Measurements from ENCODE around the gene MIAT. TPM values are rescaled to one million over a fixed set of nuclear protein-coding genes. Genes with fewer than 3 reads are reported as not detected.

The MIAT gene
- total RNA-seq, 1 experiment from 2014 or later, result 0.48 TPM

- no peaks in the 10 kb centered on the region for H3K79me2 ChIP-seq (ENCODE audit: low read depth)
- BruUV-seq (replicated peaks), result no TSS peak
- H3K27ac ChIP-seq, result no peak overlapping the region
- no peaks in the 10 kb centered on the region for H3F3A ChIP-seq (ENCODE audit: insufficient read depth, low read depth)
- POLR2A ChIA-PET (ENCODE audit: unreplicated experiment), result no interaction called here
- no peaks in the 10 kb centered on the region for H3K9me3 ChIP-seq (ENCODE audit: insufficient read depth, low read depth)
- peaks cover 66% of the 10 kb centered on the region for H3K27me3 ChIP-seq (ENCODE audit: insufficient read depth, low read depth)
- CTCF ChIA-PET, result interaction anchor here (0.7 kb wide), 1 partner anchor 141 kb away, joined by 3 read pairs; no protein-coding TSS in a partner anchor
- no peaks in the 10 kb centered on the region for H3K9me2 ChIP-seq (ENCODE audit: insufficient read depth)
- intact Hi-C loops (cut with micrococcal nuclease; ENCODE audit: unreplicated experiment), result no loop called here
- no peaks in the 10 kb centered on the region for H3K4me1 ChIP-seq (replicated peaks; ENCODE audit: insufficient read depth)
- no peak overlapping the region for H3K4me3 ChIP-seq
- no peak overlapping the region for H2AFZ ChIP-seq
- no peaks in the 10 kb centered on the region for H4K20me1 ChIP-seq (ENCODE audit: insufficient read depth)
- no peak overlapping the region for H3K4me2 ChIP-seq
- H3K36me3 ChIP-seq (ENCODE audit: low read depth), result no peaks in the 10 kb centered on the region
- no peak for DNase-seq
- TF ChIP-seq EZH2 (IDR thresholded peaks at IDR 0.05; ENCODE audit: low read depth), result no peak
- TF ChIP-seq CTCF (conservative IDR thresholded peaks at IDR 0.05), result no peak
Measured at GRCh38 chr22:26643418-26644100, 13.8 kb upstream of the MIAT start.

GRCh38 chr22:26646158-26646557, 11.2 kb upstream of the MIAT start:
- no peak overlapping the region for H3K4me3 ChIP-seq
- H3K9me2 ChIP-seq (ENCODE audit: insufficient read depth), result no peaks in the 10 kb centered on the region
- ChIA-PET CTCF (no interaction called here), POLR2A (ENCODE audit: unreplicated experiment) (no interaction called here)
- BruUV-seq (replicated peaks), result no TSS peak
- H2AFZ ChIP-seq, result no peak overlapping the region
- no peak overlapping the region for H3K27ac ChIP-seq
- no peaks in the 10 kb centered on the region for H4K20me1 ChIP-seq (ENCODE audit: insufficient read depth)
- no peak for DNase-seq
- no peaks in the 10 kb centered on the region for H3K9me3 ChIP-seq (ENCODE audit: insufficient read depth, low read depth)
- intact Hi-C loops (cut with micrococcal nuclease; ENCODE audit: unreplicated experiment), result no loop called here
- H3K27me3 ChIP-seq (ENCODE audit: insufficient read depth, low read depth), result peaks cover 68% of the 10 kb centered on the region
- H3K4me1 ChIP-seq (replicated peaks; ENCODE audit: insufficient read depth), result no peaks in the 10 kb centered on the region
- TF ChIP-seq CTCF (conservative IDR thresholded peaks at IDR 0.05) (no peak), EZH2 (IDR thresholded peaks at IDR 0.05; ENCODE audit: low read depth) (no peak)
- no peaks in the 10 kb centered on the region for H3F3A ChIP-seq (ENCODE audit: insufficient read depth, low read depth)
- no peak overlapping the region for H3K4me2 ChIP-seq
- no peaks in the 10 kb centered on the region for H3K79me2 ChIP-seq (ENCODE audit: low read depth)
- no peaks in the 10 kb centered on the region for H3K36me3 ChIP-seq (ENCODE audit: low read depth)

- Histone ChIP-seq H3K4me3 (no peak overlapping the region), H3K27ac (no peak overlapping the region), H4K20me1 (ENCODE audit: insufficient read depth) (no peaks in the 10 kb centered on the region), H2AFZ (no peak overlapping the region), H3K4me1 (replicated peaks; ENCODE audit: insufficient read depth) (no peaks in the 10 kb centered on the region), H3K9me2 (ENCODE audit: insufficient read depth) (no peaks in the 10 kb centered on the region), H3K27me3 (ENCODE audit: insufficient read depth, low read depth) (peaks cover 74% of the 10 kb centered on the region), H3F3A (ENCODE audit: insufficient read depth, low read depth) (no peaks in the 10 kb centered on the region), H3K4me2 (no peak overlapping the region), H3K79me2 (ENCODE audit: low read depth) (no peaks in the 10 kb centered on the region), H3K36me3 (ENCODE audit: low read depth) (no peaks in the 10 kb centered on the region), H3K9me3 (ENCODE audit: insufficient read depth, low read depth) (no peaks in the 10 kb centered on the region)
- POLR2A ChIA-PET (ENCODE audit: unreplicated experiment), result no interaction called here
- DNase-seq, result no peak
- CTCF ChIA-PET, result no interaction called here
- intact Hi-C loops (cut with micrococcal nuclease; ENCODE audit: unreplicated experiment), result no loop called here
- TF ChIP-seq EZH2 (IDR thresholded peaks at IDR 0.05; ENCODE audit: low read depth) (no peak), CTCF (conservative IDR thresholded peaks at IDR 0.05) (no peak)
- BruUV-seq (replicated peaks), result no TSS peak
Measured at GRCh38 chr22:26648011-26648497, 9.3 kb upstream of the MIAT start.
